Vagina (tissue), 2 donors: ENCODE data around the gene TNRC18. TPM values are rescaled to one million over a fixed set of nuclear protein-coding genes. Genes with fewer than 3 reads are reported as not detected.

Source experiments
- DNase-seq, 2 donors: peaks; one replicate each; pipeline ENCODE4 v3.0.0-alpha.2; 2017; ENCODE audit errors: extremely low spot score in 2 of 2
- H3K27ac ChIP-seq: fragments of 200-600 bp; sonication (generic); one replicate; pipeline ENCODE4 v1.5.1; 2019
- H3K27me3 ChIP-seq: fragments of 200-600 bp; sonication (generic); one replicate; pipeline ENCODE4 v1.5.1; 2019
- H3K36me3 ChIP-seq, 2 donors: fragments of 200-600 bp; sonication (generic); one replicate each; pipeline ENCODE4 v1.5.1; 2017 to 2019
- H3K4me1 ChIP-seq: fragments of 200-600 bp; sonication (generic); one replicate; pipeline ENCODE4 v1.5.1; 2019
- H3K4me3 ChIP-seq, 2 donors: fragments of 200-600 bp; sonication (generic); 1 replicate in 1 of 2; 2 replicates in 1 of 2; pipeline ENCODE4 v1.5.1; 2016 to 2019
- H3K9me3 ChIP-seq: fragments of 200-600 bp; sonication (generic); one replicate; pipeline ENCODE4 v1.5.1; 2019
- POLR2A ChIP-seq, 2 donors: fragments of 450-650 bp; IDR thresholded peaks; one replicate each; pipeline ENCODE4 v1.6.1; 2017; ENCODE audit warnings: antibody characterized with exemption in 2 of 2, mild to moderate bottlenecking in 2 of 2, moderate library complexity in 2 of 2
- POLR2AphosphoS5 ChIP-seq, 2 donors: sonication (generic); formaldehyde crosslinking; IDR thresholded peaks; one replicate each; pipeline ENCODE4 v1.9.0; 2017; ENCODE audit warnings: antibody characterized with exemption in 2 of 2, mild to moderate bottlenecking in 2 of 2, low read depth in 1 of 2; ENCODE audit not compliant: insufficient read depth in 1 of 2
- intact Hi-C: fragments of 100-400 bp; cut with DNase I; formaldehyde crosslinking; loops from one replicate; pipeline ENCODE4 v1.15.1; 2023
- total RNA-seq: library from RNA; depleted of rRNA; stranded (reverse); fragments of >200 nt; gene quantifications from one replicate; pipeline ENCODE4 v1.2.3, GENCODE V29; 2016
- TF ChIP-seq, protein P1 (sequence below), 3 experiments: fragments of 450-650 bp in 2 of 3; fragments of 200-600 bp in 1 of 3; sonication (generic) in 1 of 3; IDR thresholded peaks; one replicate each; pipeline ENCODE4 v1.5.1; 2017 to 2019; ENCODE audit warnings: antibody characterized with exemption in 3 of 3, mild to moderate bottlenecking in 2 of 3, moderate library complexity in 2 of 3

The TNRC18 gene
- total RNA-seq, 1 donor from 2014 or later, result 79.8 TPM

DNA sequence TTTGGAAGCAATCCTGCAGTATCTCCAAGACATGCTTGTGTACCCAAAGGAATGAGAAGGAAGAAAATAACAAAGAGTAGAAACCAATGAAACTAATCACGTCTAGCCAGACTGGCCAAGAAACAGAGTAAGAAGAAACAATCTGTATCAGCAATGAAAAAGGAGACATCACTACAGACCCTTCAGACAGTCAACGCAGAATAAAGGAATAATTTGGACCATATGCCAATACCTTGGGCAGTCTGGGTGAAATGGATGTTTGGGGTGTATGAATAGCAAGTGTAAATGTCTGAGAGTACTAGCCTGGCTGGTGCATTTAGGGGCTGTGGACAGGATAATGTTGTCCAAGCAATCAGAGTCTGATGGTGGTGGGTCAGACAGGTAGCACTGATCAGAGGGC, 79.8 kb downstream of the TNRC18 start:
- TF ChIP-seq, protein P1, sequence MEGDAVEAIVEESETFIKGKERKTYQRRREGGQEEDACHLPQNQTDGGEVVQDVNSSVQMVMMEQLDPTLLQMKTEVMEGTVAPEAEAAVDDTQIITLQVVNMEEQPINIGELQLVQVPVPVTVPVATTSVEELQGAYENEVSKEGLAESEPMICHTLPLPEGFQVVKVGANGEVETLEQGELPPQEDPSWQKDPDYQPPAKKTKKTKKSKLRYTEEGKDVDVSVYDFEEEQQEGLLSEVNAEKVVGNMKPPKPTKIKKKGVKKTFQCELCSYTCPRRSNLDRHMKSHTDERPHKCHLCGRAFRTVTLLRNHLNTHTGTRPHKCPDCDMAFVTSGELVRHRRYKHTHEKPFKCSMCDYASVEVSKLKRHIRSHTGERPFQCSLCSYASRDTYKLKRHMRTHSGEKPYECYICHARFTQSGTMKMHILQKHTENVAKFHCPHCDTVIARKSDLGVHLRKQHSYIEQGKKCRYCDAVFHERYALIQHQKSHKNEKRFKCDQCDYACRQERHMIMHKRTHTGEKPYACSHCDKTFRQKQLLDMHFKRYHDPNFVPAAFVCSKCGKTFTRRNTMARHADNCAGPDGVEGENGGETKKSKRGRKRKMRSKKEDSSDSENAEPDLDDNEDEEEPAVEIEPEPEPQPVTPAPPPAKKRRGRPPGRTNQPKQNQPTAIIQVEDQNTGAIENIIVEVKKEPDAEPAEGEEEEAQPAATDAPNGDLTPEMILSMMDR (IDR thresholded peaks at IDR 0.05), result no peak
- TF ChIP-seq POLR2A (IDR thresholded peaks at IDR 0.05) (no peak), POLR2AphosphoS5 (IDR thresholded peaks at IDR 0.05; ENCODE audit: insufficient read depth in 1 of 2, low read depth in 1 of 2) (no peak)
- intact Hi-C loops, result no loop called here
- no peaks in the 10 kb centered on the region for H3K27me3 ChIP-seq
- H3K27ac ChIP-seq, result no peak overlapping the region
- DNase-seq, result no peak
- H3K36me3 ChIP-seq, result peaks cover 0 to 75% of the 10 kb centered on the region in 2 donors
- H3K9me3 ChIP-seq, result no peaks in the 10 kb centered on the region
- no peak overlapping the region for H3K4me3 ChIP-seq
- H3K4me1 ChIP-seq, result no peaks in the 10 kb centered on the region

DNA sequence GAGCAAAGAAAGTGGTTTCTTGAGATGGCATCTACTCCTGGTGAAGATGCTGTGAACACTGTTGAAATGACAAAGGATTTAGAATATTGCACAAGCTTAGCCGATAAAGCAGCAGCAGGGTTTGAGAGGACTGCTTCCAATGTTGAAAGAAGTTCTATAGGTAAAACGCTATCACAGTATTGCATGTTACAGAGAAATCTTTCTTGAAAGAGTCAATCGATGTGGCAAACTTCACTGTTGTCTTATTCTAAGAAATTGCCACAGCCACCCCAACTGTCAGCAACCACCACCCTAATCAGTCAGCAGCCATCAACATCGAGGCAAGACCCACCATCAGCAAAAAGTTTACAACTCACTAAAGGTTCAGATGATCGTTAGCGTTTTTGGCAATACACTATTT, 81.0 kb downstream of the TNRC18 start:
- H3K27ac ChIP-seq, result no peak overlapping the region
- H3K4me3 ChIP-seq, result no peak overlapping the region
- H3K27me3 ChIP-seq, result no peaks in the 10 kb centered on the region
- intact Hi-C loops, result no loop called here
- H3K36me3 ChIP-seq, result peaks cover 0 to 86% of the 10 kb centered on the region in 2 donors
- no peak for TF ChIP-seq POLR2AphosphoS5 (IDR thresholded peaks at IDR 0.05; ENCODE audit: insufficient read depth in 1 of 2, low read depth in 1 of 2)
- TF ChIP-seq, protein P1 (IDR thresholded peaks at IDR 0.05), result no peak
- no peak for TF ChIP-seq POLR2A (IDR thresholded peaks at IDR 0.05)
- H3K9me3 ChIP-seq, result no peaks in the 10 kb centered on the region
- no peaks in the 10 kb centered on the region for H3K4me1 ChIP-seq
- no peak for DNase-seq

DNA sequence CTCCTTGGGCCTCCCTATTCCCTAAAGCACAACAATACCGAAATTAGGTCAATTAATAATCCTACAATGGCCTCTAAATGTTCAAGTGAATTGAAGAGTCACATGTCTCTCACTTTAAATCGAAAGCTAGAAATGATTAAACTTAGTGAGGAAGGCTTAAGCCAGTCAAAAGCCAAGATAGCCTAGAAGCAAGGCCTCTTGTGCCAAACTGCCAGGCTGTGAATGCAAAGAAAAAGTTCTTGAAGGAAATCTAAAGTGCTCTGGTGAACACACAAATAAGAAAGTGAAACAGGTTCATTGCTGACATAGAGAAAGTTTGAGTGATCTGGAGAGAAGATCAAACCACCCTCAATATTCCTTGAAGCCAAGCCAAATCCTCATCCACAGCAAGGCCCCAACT, 83.7 kb downstream of the TNRC18 start:
- no peaks in the 10 kb centered on the region for H3K27me3 ChIP-seq
- peaks cover 9% of the 10 kb centered on the region for H3K9me3 ChIP-seq
- intact Hi-C loops, result no loop called here
- peaks cover 0 to 86% of the 10 kb centered on the region in 2 donors for H3K36me3 ChIP-seq
- no peak for DNase-seq
- no peak overlapping the region for H3K4me3 ChIP-seq
- H3K4me1 ChIP-seq, result no peaks in the 10 kb centered on the region
- H3K27ac ChIP-seq, result no peak overlapping the region
- TF ChIP-seq, protein P1 (IDR thresholded peaks at IDR 0.05), result no peak
- no peak for TF ChIP-seq POLR2A (IDR thresholded peaks at IDR 0.05)
- no peak for TF ChIP-seq POLR2AphosphoS5 (IDR thresholded peaks at IDR 0.05; ENCODE audit: insufficient read depth in 1 of 2, low read depth in 1 of 2)

DNA sequence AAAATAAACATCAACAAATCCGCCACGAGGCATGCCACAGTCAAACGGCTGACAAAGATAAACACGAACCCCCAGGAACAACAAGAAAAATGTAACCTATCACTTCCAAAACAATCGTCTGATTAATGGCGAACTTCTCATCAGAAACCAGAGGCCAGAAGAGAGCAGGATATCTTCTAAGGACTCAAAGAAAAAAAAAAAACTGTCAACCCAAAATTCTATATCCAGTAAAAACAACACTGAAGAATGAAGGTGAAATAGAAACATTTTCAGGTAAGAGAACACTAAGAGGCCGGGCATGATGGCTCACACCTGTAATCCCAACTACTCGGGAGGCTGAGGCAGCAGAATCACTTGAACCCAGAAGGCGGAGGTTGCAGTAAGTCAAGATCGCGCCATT, 86.6 kb downstream of the TNRC18 start:
- Histone ChIP-seq H3K4me1 (no peaks in the 10 kb centered on the region), H3K27me3 (no peaks in the 10 kb centered on the region), H3K9me3 (peaks cover 9% of the 10 kb centered on the region), H3K36me3 (peaks cover 0 to 72% of the 10 kb centered on the region in 2 donors), H3K4me3 (no peak overlapping the region), H3K27ac (no peak overlapping the region)
- DNase-seq, result no peak
- TF ChIP-seq, protein P1 (IDR thresholded peaks at IDR 0.05), result no peak
- TF ChIP-seq POLR2AphosphoS5 (IDR thresholded peaks at IDR 0.05; ENCODE audit: insufficient read depth in 1 of 2, low read depth in 1 of 2), result no peak
- TF ChIP-seq POLR2A (IDR thresholded peaks at IDR 0.05), result no peak
- intact Hi-C loops, result no loop called here

DNA sequence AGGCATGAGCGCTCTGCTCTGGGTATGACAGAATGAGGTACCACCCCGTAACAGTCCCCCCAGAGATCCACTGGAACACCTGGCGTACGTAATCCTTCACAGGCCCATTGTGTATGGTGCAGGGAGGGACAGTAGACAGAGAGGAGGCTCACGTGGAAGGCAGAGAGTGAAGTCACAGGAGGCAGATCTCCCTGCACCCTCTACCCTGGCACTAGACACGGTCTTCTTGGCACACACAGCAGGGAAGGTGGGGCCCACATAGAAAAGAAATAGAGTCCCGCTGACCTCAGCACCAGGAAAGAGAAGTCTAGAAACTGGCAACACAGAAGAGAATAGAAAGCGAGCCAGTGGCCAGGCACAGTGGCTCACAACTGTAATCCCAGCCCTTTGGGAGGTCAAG, 89.0 kb downstream of the TNRC18 start:
- intact Hi-C loops, result no loop called here
- no peak for DNase-seq
- Histone ChIP-seq H3K27me3 (no peaks in the 10 kb centered on the region), H3K36me3 (peaks cover 0 to 69% of the 10 kb centered on the region in 2 donors), H3K4me3 (no peak overlapping the region), H3K4me1 (no peaks in the 10 kb centered on the region), H3K9me3 (peaks cover 9% of the 10 kb centered on the region), H3K27ac (no peak overlapping the region)
- TF ChIP-seq, protein P1 (IDR thresholded peaks at IDR 0.05), result no peak
- TF ChIP-seq POLR2AphosphoS5 (IDR thresholded peaks at IDR 0.05; ENCODE audit: insufficient read depth in 1 of 2, low read depth in 1 of 2) (no peak), POLR2A (IDR thresholded peaks at IDR 0.05) (no peak)
